Activated CD8-positive, alpha-beta memory T cell treated with anti-CD3 and anti-CD28 coated beads for 48 hours (primary cell): ENCODE measurements around the gene GUCD1.
A peak's percentile ranks its signal among the peaks of the same experiment; 100 is the strongest.
"Not testable (repeated sequence)": the region's sequence is repeated elsewhere in the genome, so short reads cannot be mapped to it uniquely, and the experiment has no call there.

Experiments
- DNase-seq, 3 experiments: peaks; one replicate each; pipeline ENCODE4 v3.0.0-alpha.2; 2020; ENCODE audit warnings: low read depth in 2 of 3, low spot score in 2 of 3

The GUCD1 gene

GRCh38 chr22:24554313-24555164 is at the start of gene GUCD1:
Gene GUCD1, minus strand, starts transcription at chr22:24555138. Its CDS starts 147 bp downstream, at chr22:24554991.
- DNase-seq: peak; percentile 2 to 10 (median 6)

GRCh38 chr22:24603770-24604629 is 49.1 kb upstream of the GUCD1 start:
- DNase-seq: not testable (repeated sequence)

GRCh38 chr22:24602847-24603769 is 48.2 kb upstream of the GUCD1 start, which contains the start of gene GGT1:
Gene GGT1, plus strand, starts transcription at chr22:24603193. Its CDS starts 7,889 bp downstream, at chr22:24611082.
- DNase-seq: not testable (repeated sequence)

GRCh38 chr22:24602105-24602749 is 47.3 kb upstream of the GUCD1 start:
- DNase-seq: not testable (repeated sequence)

GRCh38 chr22:24601217-24602104 is 46.5 kb upstream of the GUCD1 start:
- no peak for DNase-seq

- not testable (repeated sequence) for DNase-seq
Measured at GRCh38 chr22:24599958-24600715, 45.2 kb upstream of the GUCD1 start.

GRCh38 chr22:24599514-24599913 is 44.6 kb upstream of the GUCD1 start:
- DNase-seq: no peak

GRCh38 chr22:24597076-24597475 is 42.1 kb upstream of the GUCD1 start:
- DNase-seq: not testable (repeated sequence)

- no peak for DNase-seq
Measured at GRCh38 chr22:24595863-24596262, 40.9 kb upstream of the GUCD1 start.

- DNase-seq: no peak
Measured at GRCh38 chr22:24595228-24595627, 40.3 kb upstream of the GUCD1 start.

- no peak for DNase-seq
Measured at GRCh38 chr22:24594569-24595120, 39.7 kb upstream of the GUCD1 start.

GRCh38 chr22:24593836-24594568 is 39.1 kb upstream of the GUCD1 start:
- DNase-seq: no peak

GRCh38 chr22:24593559-24593835 is 38.6 kb upstream of the GUCD1 start:
- DNase-seq: not testable (repeated sequence)

- peak in 1 of 3 experiments; percentile 30 for DNase-seq
Measured at GRCh38 chr22:24592851-24593558, 38.1 kb upstream of the GUCD1 start, which contains the start of gene LRRC75B. Gene LRRC75B, minus strand, starts transcription at chr22:24593073. Its CDS starts 34 bp downstream, at chr22:24593039.

- DNase-seq: no peak
Measured at GRCh38 chr22:24592058-24592850, 37.3 kb upstream of the GUCD1 start.

GRCh38 chr22:24591286-24591830 is 36.4 kb upstream of the GUCD1 start:
- DNase-seq: no peak
